IPS-18a (cell line): ENCODE data around the gene ARHGEF35.
"Not testable (repeated sequence)": the region's sequence is repeated elsewhere in the genome, so short reads cannot be mapped to it uniquely, and the experiment has no call there.

Experiments used
- H3K27ac ChIP-seq: one replicate; pipeline ENCODE4 v1.5.1; 2013; ENCODE audit warnings: low read length
- H3K27me3 ChIP-seq: one replicate; pipeline ENCODE4 v1.6.1; 2013; ENCODE audit warnings: mild to moderate bottlenecking, low read length; ENCODE audit not compliant: control insufficient read depth, insufficient read depth
- H3K36me3 ChIP-seq: one replicate; pipeline ENCODE4 v1.6.1; 2013; ENCODE audit warnings: low read depth, low read length; ENCODE audit not compliant: control insufficient read depth
- H3K4me1 ChIP-seq: one replicate; pipeline ENCODE4 v1.6.1; 2013; ENCODE audit warnings: low read depth, low read length; ENCODE audit not compliant: control insufficient read depth
- H3K4me3 ChIP-seq: one replicate; pipeline ENCODE4 v1.5.1; 2013; ENCODE audit warnings: low read length
- H3K9ac ChIP-seq: one replicate; pipeline ENCODE4 v1.6.1; 2013; ENCODE audit warnings: mild to moderate bottlenecking, low read length, moderate library complexity
- H3K9me3 ChIP-seq: one replicate; pipeline ENCODE4 v1.6.1; 2013; ENCODE audit warnings: low read depth, low read length; ENCODE audit not compliant: control insufficient read depth

Gene ARHGEF35

DNA sequence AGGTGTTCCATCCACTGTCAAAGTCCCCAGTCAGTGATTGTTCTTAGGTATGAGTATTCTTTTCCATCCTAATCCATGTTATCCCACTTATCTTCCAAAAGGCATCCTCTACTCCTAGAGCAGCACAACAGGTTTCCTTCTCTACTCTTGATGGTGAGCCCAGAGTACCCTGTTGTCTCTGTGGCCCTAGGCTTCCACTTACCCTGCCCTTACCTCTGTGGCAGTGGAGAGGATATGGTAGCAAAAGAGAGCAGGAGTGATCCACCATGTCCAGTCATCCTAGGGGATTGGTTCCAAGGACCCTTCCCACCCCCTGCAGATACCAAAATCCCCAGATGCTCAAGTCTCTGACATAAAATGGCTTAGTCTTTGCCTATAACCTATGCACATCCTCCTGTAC, 21.6 kb upstream of the ARHGEF35 start:
- not testable (repeated sequence) for H3K36me3 ChIP-seq, H3K27ac ChIP-seq, H3K9ac ChIP-seq, H3K4me3 ChIP-seq, H3K9me3 ChIP-seq, H3K4me1 ChIP-seq, H3K27me3 ChIP-seq

DNA sequence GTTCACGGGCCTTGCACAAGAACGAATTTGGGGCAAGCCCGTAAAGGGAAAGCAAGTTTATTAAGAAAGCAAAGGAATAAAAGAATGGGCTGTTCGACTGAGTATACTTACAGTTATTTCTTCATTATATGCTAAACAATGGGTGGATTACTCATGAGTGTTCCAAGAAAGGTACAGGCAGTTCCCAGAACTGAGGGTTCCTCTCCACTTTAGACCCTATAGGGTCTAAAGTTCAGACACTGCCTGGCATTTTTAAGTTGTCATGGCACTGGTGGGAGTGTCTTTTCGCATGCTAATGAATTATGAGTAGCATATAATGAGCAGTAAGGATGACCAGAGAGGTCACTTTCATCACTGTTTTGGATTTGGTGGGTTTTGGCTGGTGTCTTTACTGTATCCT, 9.7 kb upstream of the ARHGEF35 start:
- not testable (repeated sequence) for H3K9ac ChIP-seq, H3K27ac ChIP-seq, H3K27me3 ChIP-seq, H3K4me3 ChIP-seq, H3K36me3 ChIP-seq, H3K9me3 ChIP-seq, H3K4me1 ChIP-seq

DNA sequence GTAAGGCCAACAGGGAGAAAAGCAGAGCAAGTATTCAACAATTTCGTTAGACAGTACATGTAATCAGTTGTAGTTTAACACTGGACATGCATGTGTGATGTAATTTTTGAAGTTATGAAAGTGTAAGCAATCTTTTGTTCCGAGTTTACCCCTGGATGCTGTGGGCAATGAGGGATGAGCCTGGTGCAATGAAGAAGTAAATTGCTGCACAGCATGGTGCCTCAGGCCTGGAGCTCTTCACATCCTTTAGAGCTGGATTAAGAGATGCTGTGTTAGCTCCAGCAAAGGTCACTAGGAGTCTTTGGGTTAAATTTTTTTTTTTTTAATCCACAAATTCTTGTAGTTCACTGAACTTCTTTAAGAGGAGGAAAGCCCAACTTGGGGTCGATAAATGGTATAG, 7.5 kb upstream of the ARHGEF35 start:
- not testable (repeated sequence) for H3K4me1 ChIP-seq, H3K4me3 ChIP-seq, H3K9me3 ChIP-seq, H3K9ac ChIP-seq, H3K27me3 ChIP-seq, H3K27ac ChIP-seq, H3K36me3 ChIP-seq

DNA sequence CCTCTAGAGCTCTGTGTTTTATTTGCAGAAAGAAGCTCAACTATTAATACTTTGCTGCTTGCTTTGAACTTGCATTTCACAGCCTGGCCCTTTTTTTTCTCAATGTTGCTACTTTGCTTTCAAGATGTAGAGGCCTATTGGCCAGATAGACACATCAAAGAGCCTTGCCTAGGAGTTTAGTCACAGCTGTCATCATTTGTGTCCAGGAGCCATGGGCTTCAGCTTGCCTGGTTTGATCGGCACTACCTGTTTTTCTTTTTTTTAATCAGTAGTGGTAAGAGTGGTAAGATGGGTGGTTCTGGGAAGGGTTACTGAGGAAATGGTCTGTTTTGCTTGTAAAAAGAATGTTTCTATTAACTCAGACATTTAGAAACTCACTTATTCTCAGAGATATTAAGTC, 6.3 kb upstream of the ARHGEF35 start:
- H3K9ac ChIP-seq, H3K9me3 ChIP-seq, H3K36me3 ChIP-seq, H3K4me1 ChIP-seq, H3K27me3 ChIP-seq, H3K4me3 ChIP-seq, H3K27ac ChIP-seq: not testable (repeated sequence)

DNA sequence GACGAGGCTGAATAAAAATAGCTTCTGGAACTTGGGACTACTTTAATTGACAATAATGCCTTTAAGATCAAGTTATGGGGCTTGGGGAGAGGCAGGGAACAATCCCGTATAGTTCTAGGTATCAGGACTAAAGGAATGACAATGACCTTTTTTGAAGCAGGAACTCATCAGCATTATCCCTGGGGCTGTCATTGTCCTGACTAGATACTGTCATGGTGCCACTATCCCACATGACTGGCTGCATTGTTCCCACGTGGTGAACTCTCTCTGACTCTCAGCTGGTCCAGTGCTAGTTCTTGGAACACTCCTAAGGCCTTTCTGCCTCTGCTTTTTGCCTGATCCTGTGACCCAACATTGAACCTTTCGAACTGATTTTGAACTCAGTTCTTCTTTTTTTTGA, 3.3 kb upstream of the ARHGEF35 start:
- H3K4me3 ChIP-seq, H3K27ac ChIP-seq, H3K36me3 ChIP-seq, H3K9ac ChIP-seq, H3K4me1 ChIP-seq, H3K27me3 ChIP-seq, H3K9me3 ChIP-seq: not testable (repeated sequence)

DNA sequence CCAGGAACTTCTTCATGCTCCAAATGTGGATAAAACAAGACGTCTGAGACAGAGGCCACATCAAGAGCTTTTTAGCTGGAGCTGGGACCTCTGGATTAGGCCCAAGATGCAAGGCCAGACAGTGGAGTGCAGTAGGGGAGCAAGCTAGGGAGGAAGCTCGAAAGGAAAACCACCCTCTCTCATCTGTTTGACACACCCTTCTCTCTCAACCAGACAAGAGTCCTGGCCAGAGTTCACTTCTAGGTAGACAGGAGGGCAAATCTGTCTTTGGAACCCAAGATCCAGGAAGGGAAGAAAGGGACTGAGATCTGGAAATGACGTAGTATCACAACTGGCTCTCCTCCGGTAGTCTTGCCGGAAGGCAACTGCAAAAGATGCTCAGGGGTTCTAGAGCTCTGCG, 1.2 kb downstream of the ARHGEF35 start:
- not testable (repeated sequence) for H3K4me3 ChIP-seq, H3K36me3 ChIP-seq, H3K9me3 ChIP-seq, H3K4me1 ChIP-seq, H3K27me3 ChIP-seq, H3K27ac ChIP-seq, H3K9ac ChIP-seq

DNA sequence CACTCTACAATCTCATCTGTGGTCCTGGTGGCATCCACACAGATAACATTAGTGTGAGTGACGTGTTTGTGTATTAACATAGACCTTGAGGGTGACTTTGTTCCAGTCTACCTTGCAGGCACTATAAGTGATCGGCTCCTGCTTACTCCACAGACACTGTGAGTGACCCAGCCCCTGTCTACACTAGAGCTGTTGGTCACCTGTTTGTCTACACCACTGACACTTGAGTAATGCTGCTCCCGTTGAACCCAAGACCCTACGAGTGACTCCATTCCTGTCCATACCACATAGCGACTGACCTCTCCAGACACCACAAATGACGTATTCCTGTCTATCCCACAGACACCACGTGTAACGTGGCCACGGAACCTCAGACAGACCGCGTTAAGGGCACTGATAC, 1.9 kb downstream of the ARHGEF35 start:
- not testable (repeated sequence) for H3K27ac ChIP-seq, H3K9me3 ChIP-seq, H3K36me3 ChIP-seq, H3K9ac ChIP-seq, H3K27me3 ChIP-seq, H3K4me1 ChIP-seq, H3K4me3 ChIP-seq

DNA sequence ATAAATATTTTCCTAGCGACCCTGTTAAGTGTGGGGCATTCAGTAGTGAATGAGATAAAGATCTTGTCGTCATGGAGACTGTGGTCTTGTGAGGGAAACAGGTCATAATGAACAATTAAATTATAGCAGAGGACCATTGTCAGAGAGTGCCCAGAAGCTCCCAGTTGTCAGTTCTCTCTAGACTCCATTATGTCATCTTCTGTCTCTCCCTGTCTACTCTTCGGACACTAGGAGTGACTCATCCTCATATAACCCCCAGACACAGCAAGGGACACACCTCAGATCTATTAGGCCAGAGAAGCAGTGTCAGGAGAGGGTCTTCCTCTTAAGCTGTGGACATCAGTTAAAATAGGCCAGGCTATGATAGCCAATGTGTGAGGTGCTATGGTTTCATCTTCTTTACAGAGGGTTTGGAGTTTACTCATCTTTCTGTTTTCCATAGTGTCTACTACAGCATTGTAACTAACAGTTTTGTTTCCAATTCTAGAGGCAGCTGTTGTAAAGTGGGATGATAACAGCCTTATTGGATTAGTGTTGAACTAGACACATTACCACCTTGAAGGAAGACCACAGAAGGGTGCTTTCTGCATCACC, 7.0 kb downstream of the ARHGEF35 start:
- H3K27me3 ChIP-seq, H3K4me3 ChIP-seq, H3K9me3 ChIP-seq, H3K4me1 ChIP-seq, H3K36me3 ChIP-seq, H3K27ac ChIP-seq, H3K9ac ChIP-seq: not testable (repeated sequence)

DNA sequence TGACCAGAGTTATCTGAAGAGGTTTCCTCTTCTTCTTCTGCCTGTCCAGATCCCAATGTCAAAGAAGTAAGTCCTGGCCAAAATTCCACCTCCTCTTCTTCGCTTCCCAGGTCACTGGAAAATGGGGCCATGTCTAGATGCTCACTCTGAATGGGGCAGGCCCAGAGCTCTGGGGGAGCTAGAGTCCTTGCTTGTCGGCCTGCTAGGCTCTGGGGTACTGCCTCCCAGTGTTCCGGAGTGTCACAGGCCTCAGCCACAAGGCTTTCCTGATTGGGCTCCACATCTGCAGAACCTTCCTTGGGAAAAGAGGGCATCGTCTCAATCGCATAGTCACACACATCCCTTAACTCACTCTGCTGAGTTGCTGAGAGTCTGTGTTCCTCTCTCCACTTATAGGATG, 7.8 kb downstream of the ARHGEF35 start:
- H3K9me3 ChIP-seq, H3K4me3 ChIP-seq, H3K27me3 ChIP-seq, H3K4me1 ChIP-seq, H3K27ac ChIP-seq, H3K36me3 ChIP-seq, H3K9ac ChIP-seq: not testable (repeated sequence)

DNA sequence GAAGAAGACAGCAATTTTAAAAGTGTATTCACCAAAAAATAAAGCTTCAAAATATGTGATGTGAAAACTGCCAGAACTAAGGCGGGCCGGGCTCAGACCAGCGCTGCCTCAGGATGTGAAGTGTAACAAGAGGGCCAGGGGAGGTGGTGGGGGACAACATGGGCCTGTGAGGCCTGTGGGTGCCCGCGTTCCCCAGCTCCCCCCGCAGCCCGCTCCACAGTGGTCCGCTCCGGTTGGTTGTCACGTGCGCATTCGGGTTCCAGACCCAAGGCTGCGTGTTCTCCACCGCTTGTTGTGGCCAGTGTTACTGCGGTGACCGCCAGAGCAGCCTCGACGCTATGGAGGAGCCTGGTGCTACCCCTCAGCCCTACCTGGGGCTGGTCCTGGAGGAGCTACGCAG, 12.5 kb downstream of the ARHGEF35 start, which contains the start of gene CTAGE4:
TSS of gene CTAGE4 (plus strand) at position 301 of the 400 bp plus-strand sequence. CDS start at position 339, 38 bp downstream.
- not testable (repeated sequence) for H3K9me3 ChIP-seq, H3K9ac ChIP-seq, H3K4me1 ChIP-seq, H3K27me3 ChIP-seq, H3K36me3 ChIP-seq, H3K4me3 ChIP-seq, H3K27ac ChIP-seq

DNA sequence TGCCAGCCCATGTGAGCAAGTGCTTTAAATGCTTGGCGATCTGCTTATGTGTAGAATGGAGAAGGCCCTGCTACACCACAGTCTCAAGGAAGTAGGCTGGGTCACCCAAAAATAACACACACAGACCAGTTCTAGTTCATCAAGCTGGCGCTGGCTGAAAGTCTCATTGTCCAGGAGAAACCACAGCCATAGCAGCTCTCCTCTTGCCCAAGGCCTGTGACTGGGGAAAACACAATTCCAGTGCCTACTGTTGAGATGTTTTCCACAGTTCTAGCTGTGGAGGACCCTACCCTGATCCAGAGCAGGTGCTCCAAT, 16.5 kb downstream of the ARHGEF35 start:
- H3K27ac ChIP-seq, H3K36me3 ChIP-seq, H3K27me3 ChIP-seq, H3K9me3 ChIP-seq, H3K9ac ChIP-seq, H3K4me1 ChIP-seq, H3K4me3 ChIP-seq: not testable (repeated sequence)

DNA sequence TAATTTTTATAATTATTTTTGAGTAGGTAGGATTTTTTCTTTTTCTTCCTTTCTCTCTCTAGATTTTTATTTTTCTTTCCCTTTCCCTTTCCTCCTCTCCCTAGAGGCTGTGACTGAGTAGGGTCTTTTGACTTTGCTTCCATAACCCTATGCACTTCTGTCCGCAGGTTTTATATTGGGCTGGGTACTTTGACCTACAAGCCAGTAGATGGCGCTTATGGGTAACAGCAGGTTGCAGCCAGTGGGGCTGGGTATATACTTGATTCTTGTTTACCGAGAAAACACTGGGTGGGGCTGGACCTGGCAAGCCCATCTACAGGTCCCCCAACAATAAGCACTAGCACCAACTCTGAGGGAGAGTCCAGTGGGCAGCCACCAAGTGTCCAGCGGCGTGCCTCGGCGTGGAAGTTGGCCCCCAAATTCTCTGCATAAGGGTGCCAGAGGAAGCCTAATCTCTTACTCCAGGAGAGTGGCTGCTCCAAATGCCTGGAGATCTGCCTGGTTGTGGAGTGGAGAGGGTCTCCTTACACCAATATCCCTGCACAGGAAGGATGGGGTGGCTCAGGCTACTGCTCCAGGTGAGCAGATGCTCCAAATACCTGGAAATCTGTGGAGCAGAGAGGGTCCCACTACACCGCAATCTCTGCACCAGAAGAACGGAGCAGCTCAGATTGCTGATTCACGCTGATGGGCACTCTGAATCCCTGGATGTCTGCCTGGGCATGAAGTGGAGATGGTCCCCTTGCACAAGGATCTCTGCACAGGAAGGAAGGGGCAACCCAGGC, 17.1 kb downstream of the ARHGEF35 start:
- not testable (repeated sequence) for H3K4me3 ChIP-seq, H3K27ac ChIP-seq, H3K9ac ChIP-seq, H3K36me3 ChIP-seq, H3K9me3 ChIP-seq, H3K27me3 ChIP-seq, H3K4me1 ChIP-seq
